Transverse colon (tissue), 3 donors: ENCODE results near the gene THADA.

ENCODE experiments used
- POLR2A ChIP-seq: fragments of 450-650 bp; IDR thresholded peaks from one replicate; pipeline ENCODE4 v1.6.1; 2016; ENCODE audit warnings: antibody characterized with exemption, mild to moderate bottlenecking, moderate library complexity
- TF ChIP-seq, protein P1 (sequence below), 5 experiments: fragments of 200-600 bp in 3 of 5; fragments of 450-650 bp in 2 of 5; sonication (generic) in 3 of 5; IDR thresholded peaks; 1 replicate in 2 of 5; 2 replicates in 3 of 5; pipeline ENCODE4 v1.5.1; 2016 to 2017; ENCODE audit warnings: antibody characterized with exemption in 5 of 5, inconsistent platforms in 3 of 5, mild to moderate bottlenecking in 2 of 5, moderate library complexity in 1 of 5

DNA sequence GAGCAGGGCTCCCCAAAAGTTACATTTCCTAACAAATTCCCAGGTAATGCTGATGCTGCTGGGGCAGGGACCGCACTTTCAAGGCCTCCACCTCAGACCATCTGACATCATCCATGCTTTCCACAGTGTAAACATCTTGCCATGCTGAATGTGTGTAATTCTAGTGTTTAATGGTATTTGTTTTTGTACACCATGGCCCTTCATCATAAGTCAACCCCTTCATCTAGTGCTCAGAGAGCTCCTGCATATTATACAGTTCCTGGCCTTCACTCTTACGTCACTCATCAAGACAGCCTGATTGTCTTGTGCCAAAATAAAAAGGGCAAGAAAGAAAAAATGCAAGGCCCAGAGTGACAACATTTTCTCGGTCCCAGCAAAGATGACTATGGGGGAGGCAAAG lies 291.9 kb downstream of the THADA start:
- TF ChIP-seq, protein P1, sequence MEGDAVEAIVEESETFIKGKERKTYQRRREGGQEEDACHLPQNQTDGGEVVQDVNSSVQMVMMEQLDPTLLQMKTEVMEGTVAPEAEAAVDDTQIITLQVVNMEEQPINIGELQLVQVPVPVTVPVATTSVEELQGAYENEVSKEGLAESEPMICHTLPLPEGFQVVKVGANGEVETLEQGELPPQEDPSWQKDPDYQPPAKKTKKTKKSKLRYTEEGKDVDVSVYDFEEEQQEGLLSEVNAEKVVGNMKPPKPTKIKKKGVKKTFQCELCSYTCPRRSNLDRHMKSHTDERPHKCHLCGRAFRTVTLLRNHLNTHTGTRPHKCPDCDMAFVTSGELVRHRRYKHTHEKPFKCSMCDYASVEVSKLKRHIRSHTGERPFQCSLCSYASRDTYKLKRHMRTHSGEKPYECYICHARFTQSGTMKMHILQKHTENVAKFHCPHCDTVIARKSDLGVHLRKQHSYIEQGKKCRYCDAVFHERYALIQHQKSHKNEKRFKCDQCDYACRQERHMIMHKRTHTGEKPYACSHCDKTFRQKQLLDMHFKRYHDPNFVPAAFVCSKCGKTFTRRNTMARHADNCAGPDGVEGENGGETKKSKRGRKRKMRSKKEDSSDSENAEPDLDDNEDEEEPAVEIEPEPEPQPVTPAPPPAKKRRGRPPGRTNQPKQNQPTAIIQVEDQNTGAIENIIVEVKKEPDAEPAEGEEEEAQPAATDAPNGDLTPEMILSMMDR (IDR thresholded peaks at IDR 0.05) = no peak
- no peak for TF ChIP-seq POLR2A
